Right atrium auricular region (tissue), 2 donors: ENCODE measurements around the gene EPS8L1. TPM values are rescaled to one million over a fixed set of nuclear protein-coding genes. Genes with fewer than 3 reads are reported as not detected.

Experiments
- DNase-seq: peaks from one replicate; pipeline ENCODE4 v3.0.0-alpha.2; 2019; ENCODE audit warnings: low spot score
- H3K27ac ChIP-seq, 2 donors: fragments of 200-600 bp; sonication (generic); 1 replicate in 1 of 2; 2 replicates in 1 of 2; pipeline ENCODE4 v1.5.1; 2016 to 2019
- H3K27me3 ChIP-seq, 2 donors: fragments of 200-600 bp; sonication (generic); one replicate each; pipeline versions ENCODE4 v1.5.1 to v1.6.0; 2017 to 2019
- H3K36me3 ChIP-seq: fragments of 200-600 bp; sonication (generic); one replicate; pipeline ENCODE4 v1.5.1; 2016
- H3K4me1 ChIP-seq, 2 donors: fragments of 200-600 bp; sonication (generic); one replicate each; pipeline versions ENCODE4 v1.5.1 to v1.6.0; 2017 to 2019
- H3K4me3 ChIP-seq, 2 donors: fragments of 200-600 bp; sonication (generic); 1 replicate in 1 of 2; 2 replicates in 1 of 2; pipeline ENCODE4 v1.5.1; 2017 to 2019; ENCODE audit warnings: mild to moderate bottlenecking in 1 of 2, moderate library complexity in 1 of 2
- H3K9me3 ChIP-seq, 2 donors: fragments of 200-600 bp; sonication (generic); one replicate each; pipeline ENCODE4 v1.5.1; 2019
- total RNA-seq, 2 donors: library from RNA; depleted of rRNA; stranded (reverse); fragments of >200 nt; gene quantifications; one replicate each; pipeline ENCODE4 v1.1.0, GENCODE V29; 2016
- TF ChIP-seq, protein P1 (sequence below), 2 donors: fragments of 200-600 bp; sonication (generic); IDR thresholded peaks; one replicate each; pipeline ENCODE4 v1.5.1; 2019; ENCODE audit warnings: antibody characterized with exemption in 2 of 2

EPS8L1 gene
- total RNA-seq, 2 donors from 2014 or later: 6.7 to 13.8 TPM

DNA sequence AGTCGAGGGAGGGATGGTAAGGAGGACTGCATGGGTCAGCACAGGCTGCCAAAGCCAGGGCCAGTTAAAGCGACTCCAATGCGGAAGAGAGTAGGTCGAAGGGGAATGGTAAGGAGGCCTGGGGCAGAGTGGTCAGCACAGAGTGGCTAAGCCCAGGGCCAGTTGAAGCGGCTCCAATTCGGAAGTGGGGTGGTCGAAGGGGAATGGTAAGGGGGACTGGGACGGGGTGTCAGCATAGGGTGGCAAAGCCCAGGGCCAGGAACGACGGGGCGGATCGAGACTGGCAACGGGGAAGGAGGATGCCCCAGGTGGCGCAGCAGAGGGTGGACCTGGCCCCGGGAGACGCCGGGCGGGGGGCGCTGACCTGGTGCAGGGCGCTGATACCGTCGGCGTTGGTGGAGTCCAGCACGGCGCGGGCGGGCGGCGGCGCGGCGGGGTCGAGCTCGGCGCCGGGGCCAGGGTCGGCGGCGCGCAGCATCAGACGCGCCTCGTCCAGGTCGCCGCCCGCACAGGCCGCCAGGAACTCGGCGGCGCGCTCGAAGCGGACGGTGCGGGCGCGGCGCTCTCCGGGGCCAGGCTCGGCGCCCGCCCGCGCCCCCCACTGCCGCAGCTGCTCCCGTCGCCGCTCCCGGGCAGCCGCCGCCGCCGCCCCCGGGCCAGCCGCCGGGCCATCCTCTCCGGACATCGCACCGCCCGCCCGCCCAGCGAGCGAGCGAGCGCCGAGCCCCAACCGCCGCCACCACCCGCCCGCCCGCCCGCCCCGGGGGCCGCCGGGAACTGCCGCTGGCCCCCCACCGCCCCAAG, 41.4 kb downstream of the EPS8L1 start, which contains the start of gene PPP1R12C:
TSS of gene PPP1R12C (minus strand) at position 779 of the 804 bp plus-strand sequence. CDS start at position 685, 94 bp downstream.
- H3K9me3 ChIP-seq: no peaks in the 10 kb centered on the region
- TF ChIP-seq, protein P1, sequence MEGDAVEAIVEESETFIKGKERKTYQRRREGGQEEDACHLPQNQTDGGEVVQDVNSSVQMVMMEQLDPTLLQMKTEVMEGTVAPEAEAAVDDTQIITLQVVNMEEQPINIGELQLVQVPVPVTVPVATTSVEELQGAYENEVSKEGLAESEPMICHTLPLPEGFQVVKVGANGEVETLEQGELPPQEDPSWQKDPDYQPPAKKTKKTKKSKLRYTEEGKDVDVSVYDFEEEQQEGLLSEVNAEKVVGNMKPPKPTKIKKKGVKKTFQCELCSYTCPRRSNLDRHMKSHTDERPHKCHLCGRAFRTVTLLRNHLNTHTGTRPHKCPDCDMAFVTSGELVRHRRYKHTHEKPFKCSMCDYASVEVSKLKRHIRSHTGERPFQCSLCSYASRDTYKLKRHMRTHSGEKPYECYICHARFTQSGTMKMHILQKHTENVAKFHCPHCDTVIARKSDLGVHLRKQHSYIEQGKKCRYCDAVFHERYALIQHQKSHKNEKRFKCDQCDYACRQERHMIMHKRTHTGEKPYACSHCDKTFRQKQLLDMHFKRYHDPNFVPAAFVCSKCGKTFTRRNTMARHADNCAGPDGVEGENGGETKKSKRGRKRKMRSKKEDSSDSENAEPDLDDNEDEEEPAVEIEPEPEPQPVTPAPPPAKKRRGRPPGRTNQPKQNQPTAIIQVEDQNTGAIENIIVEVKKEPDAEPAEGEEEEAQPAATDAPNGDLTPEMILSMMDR (IDR thresholded peaks at IDR 0.05): no peak
- no peaks in the 10 kb centered on the region for H3K27me3 ChIP-seq
- H3K36me3 ChIP-seq: peaks cover 8% of the 10 kb centered on the region
- peak within 1 kb of the TSS; percentile 80 to 88 for H3K4me3 ChIP-seq
- DNase-seq: no peak
- H3K27ac ChIP-seq: peak within 1 kb of the TSS; percentile 96 to 97
- peaks cover 0 to 53% of the 10 kb centered on the region in 2 donors for H3K4me1 ChIP-seq

DNA sequence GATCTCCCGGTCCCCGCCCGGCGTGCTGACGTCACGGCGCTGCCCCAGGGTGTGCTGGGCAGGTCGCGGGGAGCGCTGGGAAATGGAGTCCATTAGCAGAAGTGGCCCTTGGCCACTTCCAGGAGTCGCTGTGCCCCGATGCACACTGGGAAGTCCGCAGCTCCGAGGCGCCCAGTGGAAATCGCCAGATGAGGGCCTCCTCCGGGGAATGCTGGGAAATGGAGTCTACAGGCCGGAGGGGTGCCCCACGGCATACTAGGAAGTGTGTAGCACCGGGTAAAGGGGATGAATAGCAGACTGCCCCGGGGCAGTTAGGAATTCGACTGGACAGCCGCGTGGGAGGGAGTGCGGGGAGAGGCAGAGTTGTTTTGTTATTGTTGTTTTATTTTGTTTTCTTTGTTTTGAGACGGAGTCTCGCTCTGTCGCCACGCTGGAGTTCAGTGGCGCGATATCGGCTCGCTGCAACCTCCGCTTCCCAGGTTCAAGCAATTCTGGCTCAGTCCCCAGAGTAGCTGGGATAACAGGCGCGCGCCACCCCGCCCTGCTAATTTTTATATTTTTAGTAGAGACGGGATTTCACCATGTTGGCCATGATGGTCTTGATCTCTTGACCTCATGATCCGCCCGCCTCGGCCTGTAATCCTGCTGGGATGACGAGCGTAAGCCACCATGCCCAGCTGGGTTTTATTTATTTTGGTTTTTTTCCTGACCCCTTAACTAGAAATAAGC, 42.2 kb downstream of the EPS8L1 start:
- TF ChIP-seq, protein P1 (IDR thresholded peaks at IDR 0.05): peak in 1 of 2 donors; percentile 4
- H3K4me1 ChIP-seq: peaks cover 0 to 45% of the 10 kb centered on the region in 2 donors

DNA sequence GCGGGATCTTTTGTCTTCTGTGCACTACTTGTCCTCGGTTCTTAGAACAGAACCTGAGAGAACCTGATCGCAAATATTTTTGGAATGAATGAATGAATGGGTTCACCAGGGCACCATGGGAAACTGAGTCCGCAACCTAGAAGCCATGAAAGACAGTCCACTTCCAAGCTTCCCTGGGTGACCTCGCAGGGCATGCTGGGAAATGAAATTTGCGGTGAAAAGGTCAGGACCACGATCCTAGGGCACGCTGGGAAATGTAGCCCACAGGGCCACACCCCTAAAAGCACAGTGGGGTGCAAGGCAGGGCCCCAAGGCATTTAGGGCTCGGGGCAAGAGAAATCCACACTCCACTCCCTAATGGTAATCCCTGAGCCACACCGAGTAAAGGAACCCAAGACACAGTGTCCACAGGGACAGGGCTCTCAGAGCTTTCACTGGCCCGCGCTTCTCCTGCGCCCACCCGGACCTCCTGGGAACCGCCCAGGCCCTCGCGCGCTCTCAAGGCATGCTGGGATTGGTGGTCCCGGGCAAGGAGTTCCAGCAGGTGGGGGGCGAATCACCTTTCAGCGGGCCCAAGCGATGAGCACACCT, 42.8 kb downstream of the EPS8L1 start:
- Histone ChIP-seq H3K4me1 (peaks cover 0 to 38% of the 10 kb centered on the region in 2 donors), H3K9me3 (no peaks in the 10 kb centered on the region), H3K27ac (peak overlapping the region; percentile 77 to 85), H3K4me3 (peak overlapping the region; percentile 80 to 88), H3K36me3 (no peaks in the 10 kb centered on the region), H3K27me3 (no peaks in the 10 kb centered on the region)
- no peak for DNase-seq
- TF ChIP-seq, protein P1 (IDR thresholded peaks at IDR 0.05): no peak

More for the DNA sequence above, 42.2 kb downstream of the EPS8L1 start:
- Histone ChIP-seq H3K4me3 (peak overlapping the region; percentile 80 to 88), H3K9me3 (no peaks in the 10 kb centered on the region), H3K27ac (peak overlapping the region; percentile 77 to 85), H3K36me3 (peaks cover under 1% of the 10 kb centered on the region), H3K27me3 (no peaks in the 10 kb centered on the region)
- DNase-seq: peak; percentile 99

DNA sequence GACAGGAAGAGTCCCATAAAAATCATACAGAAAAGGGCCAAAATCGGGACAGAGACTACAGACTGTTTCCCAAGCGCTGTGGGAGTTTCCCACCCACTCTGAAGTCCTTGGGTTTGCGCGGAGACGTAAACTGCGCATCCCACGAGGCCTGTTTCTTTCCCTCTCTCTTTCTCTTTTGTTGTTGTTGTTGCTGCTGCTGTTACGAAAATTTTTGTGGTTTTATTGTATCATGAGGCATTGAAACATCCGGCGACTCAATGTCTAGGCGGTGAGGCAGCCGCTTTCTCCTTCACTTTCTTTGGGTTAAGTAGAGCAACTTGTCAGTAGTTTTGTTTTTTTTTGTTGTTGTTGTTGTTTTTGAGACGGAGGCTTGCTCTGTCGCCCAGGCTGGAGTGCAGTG, 43.4 kb downstream of the EPS8L1 start:
- TF ChIP-seq, protein P1 (IDR thresholded peaks at IDR 0.05): no peak
- Histone ChIP-seq H3K27me3 (no peaks in the 10 kb centered on the region), H3K4me3 (no peak overlapping the region), H3K4me1 (peaks cover 0 to 33% of the 10 kb centered on the region in 2 donors), H3K36me3 (no peaks in the 10 kb centered on the region), H3K9me3 (no peaks in the 10 kb centered on the region), H3K27ac (peak overlapping the region; percentile 77 to 85)
- DNase-seq: no peak

DNA sequence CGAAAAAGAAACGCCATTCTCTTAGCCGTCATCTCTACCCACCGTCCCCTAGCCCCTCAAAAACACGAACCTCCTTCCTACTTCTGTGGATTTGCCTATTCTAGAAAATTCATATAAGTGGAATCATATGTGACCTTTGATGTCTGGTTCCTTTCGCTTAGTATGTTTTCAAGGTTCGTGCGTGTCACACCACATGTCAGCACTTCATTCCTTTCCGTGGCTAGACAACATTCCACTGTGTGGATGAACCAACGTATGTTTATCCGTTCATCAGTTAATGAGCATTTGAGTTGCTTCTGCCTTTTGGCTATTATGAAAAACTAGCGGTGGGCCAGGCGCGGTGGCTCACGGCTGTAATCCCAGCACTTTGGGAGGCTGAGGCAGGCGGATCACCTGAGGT, 55.8 kb downstream of the EPS8L1 start:
- Histone ChIP-seq H3K4me1 (no peaks in the 10 kb centered on the region), H3K27ac (no peak overlapping the region), H3K36me3 (peaks cover under 1% of the 10 kb centered on the region), H3K27me3 (no peaks in the 10 kb centered on the region), H3K4me3 (no peak overlapping the region), H3K9me3 (no peaks in the 10 kb centered on the region)
- TF ChIP-seq, protein P1 (IDR thresholded peaks at IDR 0.05): no peak
- DNase-seq: no peak
